DND-41 (cell line): Measurements from ENCODE around the gene KY.

Experiments used
- ATAC-seq: fragments of 200-7000 bp; cut with Tn5 transposase; 3 replicates; pipeline ENCODE4 v1.9.1; 2021; ENCODE audit warnings: low read depth; ENCODE audit not compliant: insufficient read depth
- DNase-seq: peaks from one replicate; pipeline ENCODE4 v3.0.0-alpha.2; 2020
- H2AFZ ChIP-seq: 2 replicates; pipeline ENCODE4 v1.6.0; 2012; ENCODE audit warnings: low read depth, low read length
- H3K27ac ChIP-seq: 2 replicates; pipeline ENCODE4 v1.5.1; 2012; ENCODE audit warnings: low read length, inconsistent platforms
- H3K27me3 ChIP-seq: fragments of 200-600 bp; sonication (generic); 2 replicates; pipeline ENCODE4 v1.6.0; 2012; ENCODE audit warnings: low read length, mild to moderate bottlenecking, inconsistent platforms; ENCODE audit not compliant: insufficient read depth, poor library complexity
- H3K36me3 ChIP-seq: 2 replicates; pipeline ENCODE4 v1.5.1; 2012; ENCODE audit warnings: low read length, inconsistent platforms; ENCODE audit not compliant: insufficient read depth
- H3K4me1 ChIP-seq: 2 replicates; pipeline ENCODE4 v1.5.1; 2012; ENCODE audit warnings: mild to moderate bottlenecking, low read length; ENCODE audit not compliant: insufficient read depth
- H3K4me2 ChIP-seq: 2 replicates; pipeline ENCODE4 v1.6.0; 2012; ENCODE audit warnings: mild to moderate bottlenecking, moderate library complexity, low read length, inconsistent platforms; ENCODE audit not compliant: insufficient read depth
- H3K4me3 ChIP-seq, 2 experiments: fragments of 200-600 bp in 1 of 2; shearing (Covaris generic) in 1 of 2; 2 replicates each; pipeline ENCODE4 v1.5.1; 2012 to 2016; ENCODE audit warnings: inconsistent platforms in 2 of 2, low read length in 2 of 2, mild to moderate bottlenecking in 2 of 2, low read depth in 1 of 2, moderate library complexity in 1 of 2
- H3K79me2 ChIP-seq: 2 replicates; pipeline ENCODE4 v1.6.0; 2012; ENCODE audit warnings: low read length, inconsistent platforms; ENCODE audit not compliant: insufficient read depth
- H3K9ac ChIP-seq: 2 replicates; pipeline ENCODE4 v1.6.0; 2012; ENCODE audit warnings: low read depth, mild to moderate bottlenecking, inconsistent platforms, low read length, moderate library complexity
- H3K9me3 ChIP-seq: 2 replicates; pipeline ENCODE4 v1.5.1; 2012; ENCODE audit warnings: low read length, moderate library complexity, mild to moderate bottlenecking, inconsistent platforms; ENCODE audit not compliant: insufficient read depth, severe bottlenecking
- H4K20me1 ChIP-seq: 2 replicates; pipeline ENCODE4 v1.6.0; 2012; ENCODE audit warnings: low read length; ENCODE audit not compliant: insufficient read depth
- EZH2 ChIP-seq: IDR thresholded peaks from 3 replicates; pipeline ENCODE4 v1.6.1; 2012; ENCODE audit warnings: borderline replicate concordance, low read depth, mild to moderate bottlenecking, moderate library complexity, low read length, inconsistent platforms; ENCODE audit not compliant: severe bottlenecking
- TF ChIP-seq, protein P1 (sequence below): IDR thresholded peaks from 2 replicates; pipeline ENCODE4 v1.5.1; 2012; ENCODE audit warnings: borderline replicate concordance, low read length, moderate library complexity, mild to moderate bottlenecking; ENCODE audit not compliant: poor library complexity, severe bottlenecking; ENCODE audit errors: extremely low read depth

Gene KY, protein sequence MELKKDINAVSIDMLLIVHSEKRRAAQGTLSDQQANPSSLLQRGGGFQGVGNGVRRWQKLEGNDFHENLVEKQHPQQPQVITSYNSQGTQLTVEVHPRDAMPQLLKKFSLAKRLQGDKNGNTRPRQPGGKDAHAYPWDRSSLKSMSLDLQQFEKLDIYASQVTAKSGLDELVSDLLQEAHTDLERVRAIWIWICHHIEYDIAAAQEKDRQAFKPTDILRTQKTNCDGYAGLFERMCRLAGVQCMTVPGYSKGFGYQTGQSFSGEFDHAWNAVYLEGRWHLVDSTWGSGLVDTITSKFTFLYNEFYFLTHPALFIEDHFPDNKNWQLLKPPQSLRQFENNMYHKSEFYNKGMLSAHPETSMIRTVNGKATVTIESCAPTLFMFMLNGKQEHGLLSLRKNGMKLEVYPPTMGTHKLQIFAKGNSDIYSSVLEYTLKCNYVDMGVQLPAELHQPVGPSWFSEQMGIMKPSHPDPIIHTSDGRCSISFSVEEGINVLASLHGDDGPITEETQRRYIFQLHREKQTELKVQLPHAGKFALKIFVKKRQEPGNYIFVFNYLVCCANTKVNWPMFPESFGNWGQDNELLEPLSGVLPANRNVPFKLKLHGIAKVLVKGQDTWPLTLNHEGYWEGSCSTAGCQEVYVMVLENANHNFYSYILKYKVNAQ

GRCh38 chr3:134650431-134651346 lies at the start of gene KY:
TSS of gene KY (minus strand) at chr3:134651022. CDS start at chr3:134650960, 62 bp downstream.
- Histone ChIP-seq H4K20me1 (no peaks in the 10 kb centered on the region), H3K9ac (no peak within 1 kb of the TSS), H3K36me3 (no peaks in the 10 kb centered on the region), H3K4me1 (no peaks in the 10 kb centered on the region), H3K27me3 (no peaks in the 10 kb centered on the region), H3K79me2 (no peaks in the 10 kb centered on the region), H3K27ac (no peak within 1 kb of the TSS), H3K9me3 (no peaks in the 10 kb centered on the region), H2AFZ (no peak within 1 kb of the TSS), H3K4me2 (no peak within 1 kb of the TSS), H3K4me3 (no peak within 1 kb of the TSS)
- DNase-seq = no peak
- ATAC-seq = no peak
- TF ChIP-seq, protein P1, sequence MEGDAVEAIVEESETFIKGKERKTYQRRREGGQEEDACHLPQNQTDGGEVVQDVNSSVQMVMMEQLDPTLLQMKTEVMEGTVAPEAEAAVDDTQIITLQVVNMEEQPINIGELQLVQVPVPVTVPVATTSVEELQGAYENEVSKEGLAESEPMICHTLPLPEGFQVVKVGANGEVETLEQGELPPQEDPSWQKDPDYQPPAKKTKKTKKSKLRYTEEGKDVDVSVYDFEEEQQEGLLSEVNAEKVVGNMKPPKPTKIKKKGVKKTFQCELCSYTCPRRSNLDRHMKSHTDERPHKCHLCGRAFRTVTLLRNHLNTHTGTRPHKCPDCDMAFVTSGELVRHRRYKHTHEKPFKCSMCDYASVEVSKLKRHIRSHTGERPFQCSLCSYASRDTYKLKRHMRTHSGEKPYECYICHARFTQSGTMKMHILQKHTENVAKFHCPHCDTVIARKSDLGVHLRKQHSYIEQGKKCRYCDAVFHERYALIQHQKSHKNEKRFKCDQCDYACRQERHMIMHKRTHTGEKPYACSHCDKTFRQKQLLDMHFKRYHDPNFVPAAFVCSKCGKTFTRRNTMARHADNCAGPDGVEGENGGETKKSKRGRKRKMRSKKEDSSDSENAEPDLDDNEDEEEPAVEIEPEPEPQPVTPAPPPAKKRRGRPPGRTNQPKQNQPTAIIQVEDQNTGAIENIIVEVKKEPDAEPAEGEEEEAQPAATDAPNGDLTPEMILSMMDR = no peak
- TF ChIP-seq EZH2 = no peak

DNA sequence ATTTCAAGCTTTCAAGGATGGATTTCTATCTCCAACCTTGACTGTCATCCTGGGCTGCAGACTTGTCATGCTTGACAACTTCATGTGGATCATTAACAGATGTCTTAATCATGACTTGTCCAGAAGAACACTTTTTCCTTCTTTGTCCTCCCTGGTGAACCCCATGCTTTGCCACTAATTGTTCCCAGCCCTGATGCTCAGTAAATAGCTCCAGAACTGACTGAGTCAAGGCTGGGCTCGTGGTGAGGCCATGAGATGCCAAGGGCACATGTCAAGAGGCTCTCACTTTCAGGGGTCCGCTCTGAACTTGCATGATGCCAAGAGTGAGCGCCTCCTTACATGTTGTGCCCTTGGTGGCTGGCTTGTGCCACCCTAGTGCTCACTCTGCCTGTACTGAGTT lies 48.9 kb upstream of the KY start:
- H3K4me1 ChIP-seq = no peaks in the 10 kb centered on the region
- H3K79me2 ChIP-seq = no peaks in the 10 kb centered on the region
- DNase-seq (no peak), ATAC-seq (no peak)
- H3K4me3 ChIP-seq = no peak overlapping the region
- TF ChIP-seq, protein P1 = no peak
- no peak for TF ChIP-seq EZH2
- H3K27ac ChIP-seq = no peak overlapping the region
- no peaks in the 10 kb centered on the region; the same call in 1 of the 2 replicates for H4K20me1 ChIP-seq
- H3K9ac ChIP-seq = no peak overlapping the region
- peaks cover 9% of the 10 kb centered on the region for H3K27me3 ChIP-seq
- no peaks in the 10 kb centered on the region for H3K9me3 ChIP-seq
- no peak overlapping the region for H3K4me2 ChIP-seq
- no peak overlapping the region for H2AFZ ChIP-seq
- H3K36me3 ChIP-seq = no peaks in the 10 kb centered on the region

- Histone ChIP-seq H3K27ac (no peak overlapping the region), H3K9me3 (no peaks in the 10 kb centered on the region), H4K20me1 (no peaks in the 10 kb centered on the region; the same call in 1 of the 2 replicates), H2AFZ (no peak overlapping the region), H3K9ac (no peak overlapping the region), H3K27me3 (peaks cover 9% of the 10 kb centered on the region), H3K4me1 (no peaks in the 10 kb centered on the region), H3K4me2 (no peak overlapping the region), H3K36me3 (no peaks in the 10 kb centered on the region), H3K4me3 (no peak overlapping the region), H3K79me2 (no peaks in the 10 kb centered on the region)
- no peak for ATAC-seq
- DNase-seq = no peak
- TF ChIP-seq EZH2 = no peak
- TF ChIP-seq, protein P1 = no peak
Observed at GRCh38 chr3:134699141-134699711, 48.4 kb upstream of the KY start.
